CD4-positive, alpha-beta T cell treated with Interleukin-2 at 100 ng/mL for 4 hours (primary cell): ENCODE results near the gene ADH4.

ENCODE experiments used
- DNase-seq: peaks from one replicate; pipeline ENCODE4 v3.0.0-alpha.2; 2020; ENCODE audit warnings: low spot score

The ADH4 gene

GRCh38 chr4:99079625-99080295 is 64.3 kb downstream of the ADH4 start:
- DNase-seq, result no peak

- no peak for DNase-seq
These were observed 65.0 kb downstream of the ADH4 start for GRCh38 chr4:99078931-99079624.

GRCh38 chr4:99078336-99078735 is 65.8 kb downstream of the ADH4 start:
- no peak for DNase-seq

- DNase-seq, result no peak
These were observed 66.9 kb downstream of the ADH4 start for GRCh38 chr4:99077177-99077576.

- DNase-seq, result no peak
These were observed 67.7 kb downstream of the ADH4 start for GRCh38 chr4:99076292-99076976.

- no peak for DNase-seq
These were observed 69.3 kb downstream of the ADH4 start for GRCh38 chr4:99074816-99075215.
